ENCODE data around the gene IRF4.

IRF4 gene

GRCh38 chr6:356828-357251 lies 34.7 kb upstream of the IRF4 start:
- H3K4me3 ChIP-seq (ENCODE audit: low read depth, low read length): no peak overlapping the region
- H3K27ac ChIP-seq: no peak overlapping the region
- no peaks in the 10 kb centered on the region for H3K36me3 ChIP-seq
- no peak for TF ChIP-seq CTCF (IDR thresholded peaks at IDR 0.05; ENCODE audit: low read depth, low read length)
- no peaks in the 10 kb centered on the region for H3K9me3 ChIP-seq (ENCODE audit: severe bottlenecking)
- H3K27me3 ChIP-seq (ENCODE audit: insufficient read depth, low read depth, severe bottlenecking): peaks cover 43% of the 10 kb centered on the region
- no peak for DNase-seq

- peaks cover 45% of the 10 kb centered on the region for H3K27me3 ChIP-seq (ENCODE audit: insufficient read depth, low read depth, severe bottlenecking)
- TF ChIP-seq CTCF (IDR thresholded peaks at IDR 0.05; ENCODE audit: low read depth, low read length): no peak
- no peak overlapping the region for H3K4me3 ChIP-seq (ENCODE audit: low read depth, low read length)
- H3K27ac ChIP-seq: no peak overlapping the region
- no peak for DNase-seq
- no peaks in the 10 kb centered on the region for H3K36me3 ChIP-seq
- peaks cover under 1% of the 10 kb centered on the region for H3K9me3 ChIP-seq (ENCODE audit: severe bottlenecking)
Observed at GRCh38 chr6:357261-357790, 34.2 kb upstream of the IRF4 start.

GRCh38 chr6:357791-358341 lies 33.7 kb upstream of the IRF4 start:
- DNase-seq: no peak
- Histone ChIP-seq H3K4me3 (ENCODE audit: low read depth, low read length) (no peak overlapping the region), H3K36me3 (no peaks in the 10 kb centered on the region), H3K9me3 (ENCODE audit: severe bottlenecking) (peaks cover 6% of the 10 kb centered on the region), H3K27me3 (ENCODE audit: insufficient read depth, low read depth, severe bottlenecking) (peaks cover 51% of the 10 kb centered on the region), H3K27ac (no peak overlapping the region)
- TF ChIP-seq CTCF (IDR thresholded peaks at IDR 0.05; ENCODE audit: low read depth, low read length): no peak

GRCh38 chr6:358432-358831 lies 33.1 kb upstream of the IRF4 start:
- H3K9me3 ChIP-seq (ENCODE audit: severe bottlenecking): peaks cover 7% of the 10 kb centered on the region
- H3K4me3 ChIP-seq (ENCODE audit: low read depth, low read length): no peak overlapping the region
- TF ChIP-seq CTCF (IDR thresholded peaks at IDR 0.05; ENCODE audit: low read depth, low read length): no peak
- H3K27me3 ChIP-seq (ENCODE audit: insufficient read depth, low read depth, severe bottlenecking): peaks cover 52% of the 10 kb centered on the region
- no peak overlapping the region for H3K27ac ChIP-seq
- no peaks in the 10 kb centered on the region for H3K36me3 ChIP-seq
- DNase-seq: no peak

DNA sequence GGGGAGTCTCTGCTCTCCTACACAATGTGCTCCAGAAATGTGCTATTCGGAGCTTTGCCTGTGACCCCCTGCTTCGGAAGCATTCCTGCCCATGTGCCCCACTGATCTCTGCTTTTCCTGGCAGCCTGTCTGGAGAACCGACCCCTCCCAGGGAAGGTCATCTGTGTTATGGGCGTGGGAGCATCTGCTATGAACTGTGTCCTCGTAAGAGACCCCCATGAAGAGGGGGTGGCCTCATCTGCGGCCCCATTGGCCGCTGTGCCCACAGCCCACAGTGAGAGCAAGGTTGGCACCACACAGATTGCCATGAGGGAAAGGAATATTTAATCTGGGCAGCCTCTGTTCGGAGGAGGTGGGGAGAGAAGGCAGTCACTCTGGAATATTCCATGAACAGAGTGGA lies 32.7 kb upstream of the IRF4 start:
- H3K27me3 ChIP-seq (ENCODE audit: insufficient read depth, low read depth, severe bottlenecking): peaks cover 57% of the 10 kb centered on the region
- H3K4me3 ChIP-seq (ENCODE audit: low read depth, low read length): no peak overlapping the region
- no peak overlapping the region for H3K27ac ChIP-seq
- H3K36me3 ChIP-seq: no peaks in the 10 kb centered on the region
- DNase-seq: no peak
- H3K9me3 ChIP-seq (ENCODE audit: severe bottlenecking): peaks cover 7% of the 10 kb centered on the region
- TF ChIP-seq CTCF (IDR thresholded peaks at IDR 0.05; ENCODE audit: low read depth, low read length): no peak

Measured in WERI-Rb-1 (cell line).